ES-I3 (cell line): Measurements from ENCODE around the gene AP2S1.
"Not testable (repeated sequence)": the region's sequence is repeated elsewhere in the genome, so short reads cannot be mapped to it uniquely, and the experiment has no call there.

Source experiments
- H3K36me3 ChIP-seq: 2 replicates; pipeline ENCODE4 v1.6.1; 2013; ENCODE audit warnings: mild to moderate bottlenecking, low read length, control low read depth, moderate library complexity; ENCODE audit not compliant: insufficient read depth
- H3K4me1 ChIP-seq: 2 replicates; pipeline ENCODE4 v1.6.1; 2013; ENCODE audit warnings: mild to moderate bottlenecking, control low read depth, low read length; ENCODE audit not compliant: insufficient read depth
- H3K9ac ChIP-seq: 2 replicates; pipeline ENCODE4 v1.6.1; 2013; ENCODE audit warnings: low read depth, mild to moderate bottlenecking, low read length, moderate library complexity
- H3K9me3 ChIP-seq: 2 replicates; pipeline ENCODE4 v1.6.1; 2013; ENCODE audit warnings: mild to moderate bottlenecking, low read length, moderate library complexity; ENCODE audit not compliant: control insufficient read depth, insufficient read depth

AP2S1 gene

DNA sequence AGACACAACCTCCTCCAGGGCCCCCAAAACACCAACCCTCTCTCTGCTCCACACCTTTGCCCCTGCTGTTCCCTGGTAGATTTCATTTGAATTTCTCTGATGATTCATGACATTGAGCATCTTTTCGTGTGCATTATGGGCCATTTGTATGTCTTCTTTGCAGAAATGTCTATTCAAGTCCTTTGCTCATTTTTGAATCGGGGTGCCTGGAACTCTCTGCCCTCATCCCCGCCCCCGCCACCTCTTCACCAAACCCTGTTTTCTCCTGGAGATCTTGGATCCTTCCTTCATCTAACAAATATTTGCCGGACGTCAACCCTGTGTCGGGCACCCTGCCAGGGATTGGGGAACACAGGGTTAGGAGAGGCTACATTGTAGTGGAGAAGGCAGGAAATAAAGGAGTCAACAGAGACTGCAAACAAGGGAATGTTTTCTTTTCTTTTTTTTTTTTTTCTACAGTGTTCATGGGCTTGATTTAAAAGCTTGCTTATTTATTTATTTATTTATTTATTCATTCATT is 36.7 kb downstream of the AP2S1 start:
- Histone ChIP-seq H3K9me3 (no peaks in the 10 kb centered on the region), H3K36me3 (no peaks in the 10 kb centered on the region), H3K9ac (no peak overlapping the region), H3K4me1 (peaks cover 6% of the 10 kb centered on the region; the same call in 1 of the 2 replicates)

- H3K4me1 ChIP-seq = peaks cover 6% of the 10 kb centered on the region; the same call in 1 of the 2 replicates
- H3K9ac ChIP-seq = no peak overlapping the region
- H3K36me3 ChIP-seq = no peaks in the 10 kb centered on the region
- H3K9me3 ChIP-seq = no peaks in the 10 kb centered on the region
Observed at GRCh38 chr19:46812977-46813838, 37.4 kb downstream of the AP2S1 start.

DNA sequence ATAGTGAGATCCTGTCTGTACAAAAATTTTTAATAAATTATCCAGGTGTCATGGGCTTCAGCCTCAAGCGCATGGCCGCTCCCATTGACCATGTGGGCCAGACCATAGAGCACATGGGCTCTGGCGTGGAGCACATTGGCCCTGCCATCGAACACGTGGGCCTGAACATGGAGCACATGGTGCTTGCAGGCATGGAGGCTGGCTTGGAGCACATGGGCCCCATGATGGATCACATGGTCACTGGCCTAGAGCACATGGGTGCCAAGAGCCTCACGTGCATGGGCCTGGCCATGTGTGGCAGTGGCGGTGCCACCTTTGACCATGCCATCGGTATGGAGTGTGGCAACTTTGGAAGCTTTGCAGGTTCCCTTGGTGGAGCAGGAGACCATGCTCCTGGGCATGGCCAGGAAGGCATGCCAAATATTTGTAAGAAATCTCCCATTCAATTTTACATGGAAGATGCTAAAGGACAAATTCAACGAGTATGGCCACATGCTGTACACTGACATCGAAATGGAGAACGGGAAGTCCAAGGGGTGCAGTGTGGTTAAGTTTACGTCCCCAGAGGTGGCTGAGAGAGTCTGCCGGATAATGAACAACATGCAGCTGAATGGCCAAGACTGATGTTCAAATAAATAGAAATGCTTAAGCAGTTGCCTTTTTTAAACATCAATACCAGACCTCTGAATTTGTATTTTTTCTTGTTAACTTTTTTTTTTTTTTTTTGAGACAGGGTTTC is 40.9 kb downstream of the AP2S1 start:
- H3K36me3 ChIP-seq = no peaks in the 10 kb centered on the region
- H3K4me1 ChIP-seq = peaks cover 6% of the 10 kb centered on the region; the same call in 1 of the 2 replicates
- H3K9me3 ChIP-seq = no peaks in the 10 kb centered on the region
- no peak overlapping the region for H3K9ac ChIP-seq

DNA sequence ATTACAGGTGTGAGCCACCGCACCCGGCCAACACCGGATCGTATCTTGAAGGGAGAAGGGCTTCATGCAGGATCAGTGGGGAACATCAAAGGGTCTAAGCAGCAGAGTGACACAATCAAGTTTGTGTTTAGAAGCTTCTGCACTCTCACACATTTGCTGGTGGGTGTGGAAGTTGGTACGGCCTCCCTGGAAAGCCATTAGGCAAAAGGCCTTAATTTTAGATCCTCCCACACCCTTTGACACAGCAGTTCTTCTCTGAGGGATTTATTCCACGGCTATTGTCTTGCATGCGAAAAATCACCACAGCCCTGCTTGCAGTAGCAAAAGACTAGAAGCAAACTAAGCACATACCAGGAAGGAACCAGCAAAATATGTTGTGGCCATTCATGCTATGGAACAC is 44.0 kb downstream of the AP2S1 start:
- Histone ChIP-seq H3K9ac (no peak overlapping the region), H3K36me3 (no peaks in the 10 kb centered on the region), H3K9me3 (no peaks in the 10 kb centered on the region), H3K4me1 (no peaks in the 10 kb centered on the region)

DNA sequence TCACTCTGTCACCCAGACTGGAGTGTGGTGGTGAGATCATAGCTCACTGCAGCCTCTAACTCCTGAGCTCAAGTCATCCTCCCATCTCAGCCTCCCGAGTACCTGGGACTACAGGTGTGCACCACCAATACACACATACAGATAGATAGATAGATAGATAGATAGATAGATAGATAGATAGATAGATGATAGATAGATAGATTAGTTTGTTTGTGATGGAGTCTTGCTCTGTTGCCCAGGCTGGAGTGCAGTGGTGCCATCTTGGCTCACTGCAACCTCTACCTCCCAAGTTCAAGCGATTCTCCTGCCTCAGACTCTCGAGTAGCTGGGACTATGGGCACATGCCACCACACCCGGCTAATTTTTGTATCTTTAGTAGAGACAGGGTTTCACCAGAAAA is 46.2 kb downstream of the AP2S1 start:
- not testable (repeated sequence) for H3K9me3 ChIP-seq, H3K9ac ChIP-seq, H3K36me3 ChIP-seq, H3K4me1 ChIP-seq

DNA sequence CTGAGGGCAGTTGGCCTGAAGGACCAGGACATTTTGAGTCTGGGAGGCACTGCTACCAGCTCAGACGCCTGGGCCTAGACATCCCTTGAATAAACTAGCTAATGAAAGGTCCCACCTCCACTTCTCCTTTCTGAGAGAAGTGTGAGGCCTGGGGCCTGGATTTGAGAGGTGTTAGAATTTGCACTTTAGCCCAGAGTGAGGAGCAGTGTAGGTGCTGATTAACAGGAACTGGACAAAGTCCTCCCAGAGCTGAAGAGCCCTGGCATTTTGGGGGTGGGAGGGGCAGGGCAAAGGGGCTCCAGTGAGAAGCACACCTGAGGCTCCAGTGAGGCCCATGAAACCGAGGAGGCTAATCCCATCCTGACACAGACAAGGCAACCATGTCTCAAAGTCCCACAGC is 47.1 kb downstream of the AP2S1 start:
- no peaks in the 10 kb centered on the region for H3K9me3 ChIP-seq
- no peaks in the 10 kb centered on the region for H3K36me3 ChIP-seq
- no peaks in the 10 kb centered on the region for H3K4me1 ChIP-seq
- no peak overlapping the region for H3K9ac ChIP-seq

- H3K9ac ChIP-seq = no peak overlapping the region
- H3K36me3 ChIP-seq = no peaks in the 10 kb centered on the region
- H3K4me1 ChIP-seq = no peaks in the 10 kb centered on the region
- no peaks in the 10 kb centered on the region for H3K9me3 ChIP-seq
Observed at GRCh38 chr19:46802152-46802551, 48.5 kb downstream of the AP2S1 start.

- Histone ChIP-seq H3K9ac (no peak overlapping the region), H3K9me3 (no peaks in the 10 kb centered on the region), H3K4me1 (no peaks in the 10 kb centered on the region; the same call in 1 of the 2 replicates), H3K36me3 (no peaks in the 10 kb centered on the region)
Observed at GRCh38 chr19:46798713-46799112, 51.9 kb downstream of the AP2S1 start.

DNA sequence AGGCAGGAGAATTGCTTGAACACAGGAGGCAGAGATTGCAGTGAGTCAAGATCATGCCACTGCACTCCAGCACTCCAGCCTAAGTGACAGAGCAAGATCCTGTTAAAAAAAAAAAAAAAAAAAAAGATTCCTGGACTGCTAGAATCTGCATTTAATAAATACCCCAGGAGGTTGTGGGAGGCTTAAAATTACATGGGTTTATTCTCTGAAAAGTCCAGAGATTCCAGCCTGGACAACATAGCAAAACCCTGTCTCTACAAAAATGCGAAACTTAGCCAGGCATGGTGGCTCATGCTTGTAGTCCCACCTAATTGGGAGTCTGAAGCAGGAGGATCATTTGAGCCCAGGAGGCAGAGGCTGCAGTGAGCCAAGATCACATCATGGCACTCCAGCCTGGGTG is 52.8 kb downstream of the AP2S1 start:
- no peak overlapping the region for H3K9ac ChIP-seq
- no peaks in the 10 kb centered on the region; the same call in 1 of the 2 replicates for H3K4me1 ChIP-seq
- no peaks in the 10 kb centered on the region for H3K36me3 ChIP-seq
- no peaks in the 10 kb centered on the region for H3K9me3 ChIP-seq

- peaks cover 6% of the 10 kb centered on the region; the same call in 1 of the 2 replicates for H3K4me1 ChIP-seq
- H3K9me3 ChIP-seq = no peaks in the 10 kb centered on the region
- H3K9ac ChIP-seq = no peak overlapping the region
- H3K36me3 ChIP-seq = no peaks in the 10 kb centered on the region
Observed at GRCh38 chr19:46791944-46792343, 58.7 kb downstream of the AP2S1 start.

- Histone ChIP-seq H3K9ac (no peak overlapping the region), H3K36me3 (no peaks in the 10 kb centered on the region), H3K4me1 (peaks cover 6% of the 10 kb centered on the region; the same call in 1 of the 2 replicates), H3K9me3 (no peaks in the 10 kb centered on the region)
Observed at GRCh38 chr19:46789371-46789770, 61.3 kb downstream of the AP2S1 start.

- Histone ChIP-seq H3K36me3 (peaks cover under 1% of the 10 kb centered on the region; the same call in 1 of the 2 replicates), H3K9ac (no peak overlapping the region), H3K9me3 (no peaks in the 10 kb centered on the region), H3K4me1 (peaks cover 8% of the 10 kb centered on the region)
Observed at GRCh38 chr19:46788968-46789338, 61.7 kb downstream of the AP2S1 start.

DNA sequence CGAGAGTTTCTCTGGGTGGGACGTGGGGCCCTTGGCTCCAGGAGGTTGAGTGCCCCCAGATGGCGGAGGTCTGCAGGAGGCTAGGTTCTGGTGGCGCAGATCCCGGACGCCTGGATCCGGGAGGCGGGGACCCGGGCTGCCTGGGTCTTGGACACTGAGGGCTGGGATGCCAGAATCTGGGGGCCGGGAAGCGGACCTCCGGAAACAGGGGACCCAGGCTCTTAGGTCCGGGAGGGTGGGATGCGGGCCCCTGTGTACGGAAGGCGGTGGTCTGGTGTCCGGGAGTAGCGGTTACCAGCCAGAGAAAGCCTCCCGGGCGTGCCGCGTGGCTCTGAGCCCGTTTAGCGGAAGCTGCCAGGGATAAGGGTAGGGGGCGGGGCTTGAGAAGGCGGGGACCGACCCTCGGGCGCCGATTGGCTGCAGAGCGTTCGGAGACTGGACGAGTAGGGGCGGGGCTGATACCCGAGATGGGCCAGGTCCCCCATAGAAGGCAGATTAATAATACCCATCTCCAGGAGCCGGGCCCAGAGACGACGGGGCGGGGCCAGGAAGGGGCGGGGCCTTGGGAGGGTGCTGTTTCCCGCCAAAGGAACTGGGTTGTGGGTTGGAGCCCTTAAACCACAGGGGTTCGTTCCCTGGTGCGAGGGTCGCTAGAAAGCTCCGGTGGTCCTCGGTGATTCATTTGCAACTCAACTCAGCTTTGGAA is 62.2 kb downstream of the AP2S1 start, which contains the start of gene SLC1A5:
TSS of gene SLC1A5 (minus strand) at position 333 of the 706 bp plus-strand sequence. CDS start 629 bp downstream, outside the sequence.
- Histone ChIP-seq H3K4me1 (peaks cover 13% of the 10 kb centered on the region), H3K36me3 (peaks cover 3% of the 10 kb centered on the region; the same call in 1 of the 2 replicates), H3K9me3 (no peaks in the 10 kb centered on the region), H3K9ac (peak within 1 kb of the TSS; percentile 84)
